Sigmoid colon (tissue), 7 donors: ENCODE data around the gene SLC6A18. TPM values are rescaled to one million over a fixed set of nuclear protein-coding genes. Genes with fewer than 3 reads are reported as not detected.

Source experiments
- DNase-seq: peaks from one replicate; pipeline ENCODE4 v3.0.0-alpha.2; 2019
- H3K27ac ChIP-seq, 4 donors: fragments of 200-600 bp; sonication (generic); one replicate each; pipeline ENCODE4 v1.5.1; 2016 to 2019; ENCODE audit warnings: mild to moderate bottlenecking in 1 of 4
- H3K27me3 ChIP-seq, 3 donors: fragments of 200-600 bp; sonication (generic); one replicate each; pipeline ENCODE4 v1.5.1; 2019; ENCODE audit warnings: mild to moderate bottlenecking in 1 of 3
- H3K36me3 ChIP-seq, 4 donors: fragments of 200-600 bp; sonication (generic); one replicate each; pipeline ENCODE4 v1.5.1; 2016 to 2019
- H3K4me1 ChIP-seq, 4 donors: fragments of 200-600 bp; sonication (generic); one replicate each; pipeline ENCODE4 v1.5.1; 2017 to 2019
- H3K4me3 ChIP-seq, 4 donors: fragments of 200-600 bp; sonication (generic); one replicate each; pipeline ENCODE4 v1.5.1; 2017 to 2019; ENCODE audit warnings: mild to moderate bottlenecking in 2 of 4, moderate library complexity in 1 of 4
- H3K9me3 ChIP-seq, 4 donors: fragments of 200-600 bp in 3 of 4; sonication (generic) in 3 of 4; one replicate each; pipeline versions ENCODE4 v1.5.1 to v1.6.1; 2013 to 2019
- CTCF ChIP-seq, 4 experiments: fragments of 450-650 bp in 3 of 4; fragments of 200-600 bp in 1 of 4; IDR thresholded peaks; one replicate each; pipeline ENCODE4 v1.5.1; 2016 to 2019; ENCODE audit warnings: antibody characterized with exemption in 4 of 4, mild to moderate bottlenecking in 3 of 4, moderate library complexity in 2 of 4
- EP300 ChIP-seq, 4 donors: sonication (generic); formaldehyde crosslinking; IDR thresholded peaks; one replicate each; pipeline ENCODE4 v1.6.1; 2017; ENCODE audit warnings: antibody characterized with exemption in 4 of 4
- POLR2A ChIP-seq, 2 donors: fragments of 450-650 bp; IDR thresholded peaks; one replicate each; pipeline ENCODE4 v1.6.1; 2016; ENCODE audit warnings: antibody characterized with exemption in 2 of 2, mild to moderate bottlenecking in 2 of 2, moderate library complexity in 2 of 2
- POLR2AphosphoS5 ChIP-seq, 4 donors: sonication (generic); formaldehyde crosslinking; IDR thresholded peaks; one replicate each; pipeline ENCODE4 v1.6.1; 2017; ENCODE audit warnings: antibody characterized with exemption in 4 of 4
- WGBS, 2 donors: extraction: QIAGEN DNeasy Blood & Tissue Kit; methylation state at CpG; one replicate each; pipeline ENCODE4 v1.1.7; 2013; 5-methylcytosine and 5-hydroxymethylcytosine counted together
- intact Hi-C: fragments of 100-400 bp; cut with DNase I; formaldehyde crosslinking; loops from one replicate; pipeline ENCODE4 v1.15.1; 2023
- polyA plus RNA-seq, 3 donors: library from polyadenylated mRNA; stranded (reverse); fragments of 200-250 nt; gene quantifications; one replicate each; pipeline ENCODE4 v1.2.3, GENCODE V29; 2013
- total RNA-seq, 4 donors: library from RNA; depleted of rRNA; stranded (reverse); fragments of >200 nt; gene quantifications; one replicate each; pipeline ENCODE4 v1.1.0, GENCODE V29; 2016
- donor health status: healthy with polysubstance abuse.
- donor health status: Bipolar disorder and iron deficiency.
- donor health status: healthy.

SLC6A18 gene
- total and polyA plus RNA-seq, 7 donors = 0.07 TPM; not detected in 6

GRCh38 chr5:1181451-1182359, 43.5 kb upstream of the SLC6A18 start:
- intact Hi-C loops = no loop called here
- Histone ChIP-seq H3K27me3 (peaks cover 0 to 9% (median 0%) of the 10 kb centered on the region in 3 donors), H3K4me1 (no peaks in the 10 kb centered on the region), H3K4me3 (no peak overlapping the region), H3K9me3 (no peaks in the 10 kb centered on the region), H3K27ac (no peak overlapping the region), H3K36me3 (no peaks in the 10 kb centered on the region)
- DNase-seq = no peak
- TF ChIP-seq POLR2AphosphoS5 (IDR thresholded peaks at IDR 0.05) (no peak), POLR2A (IDR thresholded peaks at IDR 0.05) (no peak), CTCF (IDR thresholded peaks at IDR 0.05) (no peak)
- WGBS, 2 donors = 41 to 68% methylated on average over 27 of the region's 27 CpGs

- H3K27ac ChIP-seq = no peak overlapping the region
- H3K9me3 ChIP-seq = no peaks in the 10 kb centered on the region
- no peaks in the 10 kb centered on the region for H3K36me3 ChIP-seq
- intact Hi-C loops = no loop called here
- H3K4me3 ChIP-seq = no peak overlapping the region
- TF ChIP-seq POLR2AphosphoS5 (IDR thresholded peaks at IDR 0.05) (no peak), POLR2A (IDR thresholded peaks at IDR 0.05) (no peak), CTCF (IDR thresholded peaks at IDR 0.05) (no peak), EP300 (IDR thresholded peaks at IDR 0.05) (no peak)
- H3K4me1 ChIP-seq = no peaks in the 10 kb centered on the region
- WGBS, 2 donors = 68 to 81% methylated on average over 7 of the region's 7 CpGs
- no peak for DNase-seq
- H3K27me3 ChIP-seq = peaks cover 0 to 15% (median 1%) of the 10 kb centered on the region in 3 donors
These were observed 42.9 kb upstream of the SLC6A18 start for GRCh38 chr5:1182360-1182632.

DNA sequence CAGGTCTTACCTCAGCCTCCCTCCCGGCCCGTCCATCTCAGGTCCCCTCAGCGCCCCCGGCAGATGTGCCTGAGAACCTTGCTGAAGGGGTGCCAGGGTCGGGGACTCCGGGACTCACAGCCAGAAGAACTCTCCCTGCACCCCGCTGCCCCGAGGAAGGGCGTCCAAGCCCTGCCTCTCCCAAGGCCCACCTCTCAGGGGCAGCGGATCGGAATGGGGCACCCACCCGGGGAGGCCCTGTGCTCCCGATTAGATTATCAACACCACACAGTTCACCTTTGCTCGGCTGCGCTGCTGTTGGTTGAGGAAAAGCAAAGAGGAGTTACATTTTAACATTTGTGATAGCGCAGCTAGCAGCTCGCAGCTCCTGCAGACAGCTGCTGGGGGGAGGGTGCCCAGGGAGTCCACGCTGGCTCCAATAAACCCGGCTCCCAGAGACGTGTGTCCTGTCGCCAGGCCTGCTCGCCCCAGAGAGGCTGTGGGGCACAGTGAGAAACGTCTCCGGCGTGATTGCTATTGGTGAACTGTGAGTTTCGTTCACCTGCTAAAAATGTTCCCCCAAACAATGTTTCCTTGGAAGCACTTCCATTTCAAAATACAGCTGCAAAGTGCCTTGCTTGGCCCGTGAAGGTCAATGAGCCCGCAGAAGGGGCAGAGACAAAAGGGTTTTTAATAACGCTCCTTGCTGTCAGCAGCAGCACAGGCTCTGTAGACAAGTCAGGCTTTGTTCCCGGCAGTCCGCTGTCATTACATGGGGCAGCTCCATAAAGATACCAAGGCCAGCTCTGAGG, 42.4 kb upstream of the SLC6A18 start:
- DNase-seq = no peak
- 18 to 68% methylated on average over 31 of the region's 31 CpGs for WGBS, 2 donors
- intact Hi-C loops = no loop called here
- Histone ChIP-seq H3K4me3 (no peak overlapping the region), H3K36me3 (no peaks in the 10 kb centered on the region), H3K27me3 (peaks cover 0 to 21% (median 6%) of the 10 kb centered on the region in 3 donors), H3K27ac (no peak overlapping the region), H3K4me1 (no peaks in the 10 kb centered on the region), H3K9me3 (no peaks in the 10 kb centered on the region)
- no peak for TF ChIP-seq POLR2AphosphoS5 (IDR thresholded peaks at IDR 0.05)

GRCh38 chr5:1183424-1184162, 41.6 kb upstream of the SLC6A18 start:
- WGBS, 2 donors = 36 to 67% methylated on average over 18 of the region's 18 CpGs
- H3K27ac ChIP-seq = no peak overlapping the region
- intact Hi-C loops = no loop called here
- no peaks in the 10 kb centered on the region for H3K36me3 ChIP-seq
- TF ChIP-seq POLR2A (IDR thresholded peaks at IDR 0.05) (no peak), POLR2AphosphoS5 (IDR thresholded peaks at IDR 0.05) (no peak), CTCF (IDR thresholded peaks at IDR 0.05) (no peak), EP300 (IDR thresholded peaks at IDR 0.05) (no peak)
- H3K4me1 ChIP-seq = no peaks in the 10 kb centered on the region
- no peaks in the 10 kb centered on the region for H3K9me3 ChIP-seq
- no peak for DNase-seq
- H3K27me3 ChIP-seq = peaks cover 0 to 28% (median 7%) of the 10 kb centered on the region in 3 donors
- H3K4me3 ChIP-seq = no peak overlapping the region

GRCh38 chr5:1184163-1184470, 41.1 kb upstream of the SLC6A18 start:
- WGBS, 2 donors = 93% methylated on average over 8 of the region's 8 CpGs
- Histone ChIP-seq H3K27ac (no peak overlapping the region), H3K4me3 (no peak overlapping the region), H3K27me3 (peaks cover 0 to 29% (median 9%) of the 10 kb centered on the region in 3 donors), H3K36me3 (no peaks in the 10 kb centered on the region), H3K9me3 (no peaks in the 10 kb centered on the region), H3K4me1 (no peaks in the 10 kb centered on the region)
- intact Hi-C loops = no loop called here
- DNase-seq = no peak
- no peak for TF ChIP-seq CTCF (IDR thresholded peaks at IDR 0.05)
- no peak for TF ChIP-seq POLR2AphosphoS5 (IDR thresholded peaks at IDR 0.05)
- no peak for TF ChIP-seq POLR2A (IDR thresholded peaks at IDR 0.05)
- TF ChIP-seq EP300 (IDR thresholded peaks at IDR 0.05) = no peak
